Activated CD4-positive, alpha-beta T cell treated with anti-CD3 and anti-CD28 coated beads, Interleukin-2, amount 10 ng/mL, durations not matched to agents 24 days and 14 days (primary cell): ENCODE results near the gene SKA1. TPM values are rescaled to one million over a fixed set of nuclear protein-coding genes. Genes with fewer than 3 reads are reported as not detected.
"Not testable (repeated sequence)": the region's sequence is repeated elsewhere in the genome, so short reads cannot be mapped to it uniquely, and the experiment has no call there.

Experiments
- DNase-seq: peaks from one replicate; pipeline ENCODE4 v3.0.0; 2022
- H3K27ac Mint-ChIP-seq: one replicate; pipeline ENCODE4 v1.8.0; 2022; ENCODE audit warnings: mild to moderate bottlenecking, mixed read lengths
- H3K27me3 Mint-ChIP-seq: one replicate; pipeline ENCODE4 v1.8.0; 2022; ENCODE audit warnings: mixed read lengths
- H3K36me3 Mint-ChIP-seq: one replicate; pipeline ENCODE4 v1.8.0; 2022; ENCODE audit warnings: low read depth, mild to moderate bottlenecking, mixed read lengths
- H3K4me1 Mint-ChIP-seq: one replicate; pipeline ENCODE4 v1.8.0; 2021; ENCODE audit warnings: mixed read lengths
- H3K4me3 Mint-ChIP-seq: one replicate; pipeline ENCODE4 v1.8.0; 2022; ENCODE audit warnings: mild to moderate bottlenecking, moderate library complexity, mixed read lengths
- H3K9me3 Mint-ChIP-seq: one replicate; pipeline ENCODE4 v1.8.0; 2021; ENCODE audit warnings: mixed read lengths
- intact Hi-C: fragments of 100-400 bp; cut with micrococcal nuclease; formaldehyde crosslinking; loops from one replicate; pipeline ENCODE4 v1.15.1; 2023
- total RNA-seq: library from RNA; stranded (reverse); gene quantifications from 2 replicates; pipeline ENCODE4 v1.2.3, GENCODE V29; 2022

The SKA1 gene
- total RNA-seq, 1 donor from 2014 or later: 22.1 TPM

- H3K27me3 Mint-ChIP-seq: peaks cover 56% of the 10 kb centered on the region
- DNase-seq, H3K27ac Mint-ChIP-seq, H3K9me3 Mint-ChIP-seq, intact Hi-C loops, H3K36me3 Mint-ChIP-seq, H3K4me3 Mint-ChIP-seq, H3K4me1 Mint-ChIP-seq: not testable (repeated sequence)
Observed at GRCh38 chr18:50400438-50400837, 25.6 kb downstream of the SKA1 start.

GRCh38 chr18:50401295-50401694 lies 26.4 kb downstream of the SKA1 start:
- Mint-ChIP-seq H3K36me3 (no peaks in the 10 kb centered on the region), H3K27ac (no peak overlapping the region), H3K4me3 (no peak overlapping the region), H3K27me3 (peaks cover 61% of the 10 kb centered on the region), H3K9me3 (no peaks in the 10 kb centered on the region), H3K4me1 (no peaks in the 10 kb centered on the region)
- intact Hi-C loops: no loop called here
- no peak for DNase-seq

- Mint-ChIP-seq H3K4me3 (no peak overlapping the region), H3K36me3 (no peaks in the 10 kb centered on the region), H3K9me3 (no peaks in the 10 kb centered on the region), H3K27me3 (peaks cover 61% of the 10 kb centered on the region), H3K4me1 (no peaks in the 10 kb centered on the region), H3K27ac (no peak overlapping the region)
- DNase-seq: no peak
- intact Hi-C loops: no loop called here
Observed at GRCh38 chr18:50401888-50402287, 27.0 kb downstream of the SKA1 start.

- DNase-seq, H3K4me3 Mint-ChIP-seq, intact Hi-C loops, H3K4me1 Mint-ChIP-seq, H3K27ac Mint-ChIP-seq, H3K9me3 Mint-ChIP-seq, H3K36me3 Mint-ChIP-seq: not testable (repeated sequence)
- H3K27me3 Mint-ChIP-seq: peaks cover 70% of the 10 kb centered on the region
Observed at GRCh38 chr18:50404752-50405581, 30.1 kb downstream of the SKA1 start.

GRCh38 chr18:50405582-50406271 lies 30.9 kb downstream of the SKA1 start:
- Mint-ChIP-seq H3K27ac (no peak overlapping the region), H3K4me3 (no peak overlapping the region), H3K27me3 (peaks cover 67% of the 10 kb centered on the region), H3K4me1 (no peaks in the 10 kb centered on the region), H3K36me3 (no peaks in the 10 kb centered on the region), H3K9me3 (no peaks in the 10 kb centered on the region)
- DNase-seq: no peak
- intact Hi-C loops: no loop called here

- Mint-ChIP-seq H3K36me3 (no peaks in the 10 kb centered on the region), H3K27ac (no peak overlapping the region), H3K27me3 (peaks cover 50% of the 10 kb centered on the region), H3K4me3 (no peak overlapping the region), H3K4me1 (no peaks in the 10 kb centered on the region), H3K9me3 (no peaks in the 10 kb centered on the region)
- intact Hi-C loops: no loop called here
- DNase-seq: no peak
Observed at GRCh38 chr18:50409236-50409635, 34.4 kb downstream of the SKA1 start.

GRCh38 chr18:50410008-50410407 lies 35.2 kb downstream of the SKA1 start:
- intact Hi-C loops: no loop called here
- no peak overlapping the region for H3K27ac Mint-ChIP-seq
- H3K36me3 Mint-ChIP-seq: no peaks in the 10 kb centered on the region
- peaks cover 42% of the 10 kb centered on the region for H3K27me3 Mint-ChIP-seq
- H3K9me3 Mint-ChIP-seq: no peaks in the 10 kb centered on the region
- DNase-seq: no peak
- H3K4me3 Mint-ChIP-seq: no peak overlapping the region
- no peaks in the 10 kb centered on the region for H3K4me1 Mint-ChIP-seq

- Mint-ChIP-seq H3K4me3 (no peak overlapping the region), H3K27me3 (peaks cover 39% of the 10 kb centered on the region), H3K4me1 (no peaks in the 10 kb centered on the region), H3K27ac (no peak overlapping the region), H3K36me3 (no peaks in the 10 kb centered on the region), H3K9me3 (no peaks in the 10 kb centered on the region)
- intact Hi-C loops: no loop called here
- no peak for DNase-seq
Observed at GRCh38 chr18:50410894-50411293, 36.0 kb downstream of the SKA1 start.

GRCh38 chr18:50416832-50417231 lies 42.0 kb downstream of the SKA1 start:
- peaks cover 13% of the 10 kb centered on the region for H3K27me3 Mint-ChIP-seq
- H3K9me3 Mint-ChIP-seq, H3K36me3 Mint-ChIP-seq, intact Hi-C loops, H3K4me1 Mint-ChIP-seq, H3K4me3 Mint-ChIP-seq, H3K27ac Mint-ChIP-seq, DNase-seq: not testable (repeated sequence)

GRCh38 chr18:50417705-50418104 lies 42.9 kb downstream of the SKA1 start:
- H3K4me1 Mint-ChIP-seq, DNase-seq, H3K9me3 Mint-ChIP-seq, H3K4me3 Mint-ChIP-seq, H3K36me3 Mint-ChIP-seq, intact Hi-C loops, H3K27ac Mint-ChIP-seq: not testable (repeated sequence)
- H3K27me3 Mint-ChIP-seq: peaks cover 13% of the 10 kb centered on the region

- Mint-ChIP-seq H3K9me3 (peaks cover 8% of the 10 kb centered on the region), H3K27ac (no peak overlapping the region), H3K36me3 (no peaks in the 10 kb centered on the region)
Observed at GRCh38 chr18:50418650-50419049, 43.8 kb downstream of the SKA1 start.

GRCh38 chr18:50422286-50422898 lies 47.5 kb downstream of the SKA1 start:
- DNase-seq: no peak
- Mint-ChIP-seq H3K36me3 (no peaks in the 10 kb centered on the region), H3K27me3 (peaks cover 11% of the 10 kb centered on the region), H3K27ac (no peak overlapping the region), H3K4me3 (no peak overlapping the region), H3K4me1 (no peaks in the 10 kb centered on the region), H3K9me3 (peaks cover 8% of the 10 kb centered on the region)
- intact Hi-C loops: no loop called here

More at GRCh38 chr18:50418650-50419049, 43.8 kb downstream of the SKA1 start:
- Mint-ChIP-seq H3K27me3 (peaks cover 10% of the 10 kb centered on the region), H3K4me3 (no peak overlapping the region), H3K4me1 (no peaks in the 10 kb centered on the region)
- DNase-seq: no peak
- intact Hi-C loops: no loop called here

- no peaks in the 10 kb centered on the region for H3K4me1 Mint-ChIP-seq
- H3K27me3 Mint-ChIP-seq: peaks cover 16% of the 10 kb centered on the region
- DNase-seq: no peak
- H3K9me3 Mint-ChIP-seq: peaks cover 3% of the 10 kb centered on the region
- H3K4me3 Mint-ChIP-seq: no peak overlapping the region
- H3K27ac Mint-ChIP-seq: no peak overlapping the region
- no peaks in the 10 kb centered on the region for H3K36me3 Mint-ChIP-seq
- intact Hi-C loops: no loop called here
Observed at GRCh38 chr18:50424877-50425690, 50.2 kb downstream of the SKA1 start.
